Osteoblast (primary cell): Measurements from ENCODE around the gene SLC24A4. TPM values are rescaled to one million over a fixed set of nuclear protein-coding genes. Genes with fewer than 3 reads are reported as not detected.

Source experiments
- DNase-seq: peaks from one replicate; pipeline ENCODE4 v3.0.0; 2011; ENCODE audit warnings: low spot score, mixed read lengths; ENCODE audit not compliant: insufficient read length; ENCODE audit errors: missing footprints
- H2AFZ ChIP-seq: 2 replicates; pipeline ENCODE4 v1.6.0; 2011; ENCODE audit warnings: mild to moderate bottlenecking, low read length
- H3K27ac ChIP-seq: 2 replicates; pipeline ENCODE4 v1.5.1; 2011; ENCODE audit warnings: mild to moderate bottlenecking, low read depth, low read length, moderate library complexity
- H3K27me3 ChIP-seq: 2 replicates; pipeline ENCODE4 v1.6.0; 2012; ENCODE audit warnings: mild to moderate bottlenecking, control low read depth, inconsistent platforms, low read length, moderate library complexity; ENCODE audit not compliant: insufficient read depth
- H3K36me3 ChIP-seq: 2 replicates; pipeline ENCODE4 v1.5.1; 2011; ENCODE audit warnings: mild to moderate bottlenecking, low read length, control low read depth, moderate library complexity; ENCODE audit not compliant: insufficient read depth
- H3K4me1 ChIP-seq: 2 replicates; pipeline ENCODE4 v1.5.1; 2011; ENCODE audit warnings: mild to moderate bottlenecking, low read length, control low read depth, moderate library complexity; ENCODE audit not compliant: insufficient read depth
- H3K4me2 ChIP-seq: 2 replicates; pipeline ENCODE4 v1.6.0; 2011; ENCODE audit warnings: mild to moderate bottlenecking, low read length; ENCODE audit not compliant: insufficient read depth
- H3K4me3 ChIP-seq: fragments of 200-600 bp; sonication (generic); 3 replicates; pipeline ENCODE4 v1.5.1; 2012; ENCODE audit warnings: mild to moderate bottlenecking, low read length, inconsistent platforms; ENCODE audit not compliant: insufficient read depth
- H3K79me2 ChIP-seq: 2 replicates; pipeline ENCODE4 v1.6.0; 2012; ENCODE audit warnings: mild to moderate bottlenecking, low read length, control low read depth, inconsistent platforms; ENCODE audit not compliant: insufficient read depth
- H3K9me3 ChIP-seq: 2 replicates; pipeline ENCODE4 v1.5.1; 2011; ENCODE audit warnings: low read depth, low read length, control low read depth
- H4K20me1 ChIP-seq: 2 replicates; pipeline ENCODE4 v1.6.0; 2012; ENCODE audit warnings: mild to moderate bottlenecking, low read length, control low read depth; ENCODE audit not compliant: insufficient read depth
- CTCF ChIP-seq: IDR thresholded peaks from 2 replicates; pipeline ENCODE4 v1.5.1; 2011; ENCODE audit warnings: mild to moderate bottlenecking, low read depth, low read length, moderate library complexity; ENCODE audit errors: extremely low read depth
- total RNA-seq: library from RNA; depleted of rRNA; stranded (reverse); fragments of >200 nt; gene quantifications from 2 replicates; pipeline ENCODE4 v1.2.3, GENCODE V29; 2012

Gene SLC24A4
- total RNA-seq, 1 donor, result under 0.01 TPM

- Histone ChIP-seq H3K4me1 (no peaks in the 10 kb centered on the region), H2AFZ (no peak overlapping the region), H3K27ac (no peak overlapping the region), H4K20me1 (no peaks in the 10 kb centered on the region), H3K79me2 (no peaks in the 10 kb centered on the region), H3K4me2 (no peak overlapping the region), H3K9me3 (no peaks in the 10 kb centered on the region), H3K4me3 (no peak overlapping the region), H3K27me3 (no peaks in the 10 kb centered on the region), H3K36me3 (no peaks in the 10 kb centered on the region)
- TF ChIP-seq CTCF, result no peak
- no peak for DNase-seq
Observed at GRCh38 chr14:92443741-92444140, 120.8 kb downstream of the SLC24A4 start.

- no peak overlapping the region for H3K4me2 ChIP-seq
- H3K9me3 ChIP-seq, result no peaks in the 10 kb centered on the region
- H3K4me1 ChIP-seq, result no peaks in the 10 kb centered on the region
- no peak overlapping the region for H2AFZ ChIP-seq
- H3K27me3 ChIP-seq, result no peaks in the 10 kb centered on the region
- no peaks in the 10 kb centered on the region for H3K79me2 ChIP-seq
- no peaks in the 10 kb centered on the region for H3K36me3 ChIP-seq
- no peak for DNase-seq
- no peak overlapping the region for H3K27ac ChIP-seq
- H3K4me3 ChIP-seq, result no peak overlapping the region
- no peaks in the 10 kb centered on the region for H4K20me1 ChIP-seq
- no peak for TF ChIP-seq CTCF
Observed at GRCh38 chr14:92446771-92447170, 123.8 kb downstream of the SLC24A4 start.

- TF ChIP-seq CTCF, result no peak
- H3K79me2 ChIP-seq, result no peaks in the 10 kb centered on the region
- no peak overlapping the region for H3K4me3 ChIP-seq
- no peaks in the 10 kb centered on the region for H3K27me3 ChIP-seq
- no peak overlapping the region for H2AFZ ChIP-seq
- no peaks in the 10 kb centered on the region for H3K9me3 ChIP-seq
- no peak overlapping the region for H3K4me2 ChIP-seq
- H3K27ac ChIP-seq, result no peak overlapping the region
- H3K4me1 ChIP-seq, result no peaks in the 10 kb centered on the region
- no peak for DNase-seq
- H4K20me1 ChIP-seq, result no peaks in the 10 kb centered on the region
- no peaks in the 10 kb centered on the region for H3K36me3 ChIP-seq
Observed at GRCh38 chr14:92447416-92448197, 124.6 kb downstream of the SLC24A4 start.

GRCh38 chr14:92448786-92449185 is 125.8 kb downstream of the SLC24A4 start:
- no peaks in the 10 kb centered on the region for H3K36me3 ChIP-seq
- no peaks in the 10 kb centered on the region for H3K4me1 ChIP-seq
- TF ChIP-seq CTCF, result no peak
- peaks cover 2% of the 10 kb centered on the region for H3K27me3 ChIP-seq
- no peaks in the 10 kb centered on the region for H4K20me1 ChIP-seq
- no peaks in the 10 kb centered on the region for H3K79me2 ChIP-seq
- H3K4me2 ChIP-seq, result no peak overlapping the region
- H3K4me3 ChIP-seq, result no peak overlapping the region
- no peak for DNase-seq
- no peak overlapping the region for H2AFZ ChIP-seq
- H3K27ac ChIP-seq, result no peak overlapping the region
- H3K9me3 ChIP-seq, result no peaks in the 10 kb centered on the region
